Lower lobe of right lung (tissue), 2 donors: ENCODE measurements around the gene MRI1. TPM values are rescaled to one million over a fixed set of nuclear protein-coding genes. Genes with fewer than 3 reads are reported as not detected.

Experiments used
- ATAC-seq, 2 donors: fragments of 200-7000 bp; cut with Tn5 transposase; one replicate each; pipeline ENCODE4 v1.9.1; 2020 to 2022; ENCODE audit warnings: mild to moderate bottlenecking in 2 of 2, moderate library complexity in 2 of 2
- DNase-seq: peaks from one replicate; pipeline ENCODE4 v3.0.0-alpha.2; 2020
- H3K27ac ChIP-seq: fragments of 200-600 bp; one replicate; pipeline ENCODE4 v1.8.0; 2022
- H3K27me3 ChIP-seq: fragments of 200-600 bp; one replicate; pipeline ENCODE4 v1.8.0; 2022; ENCODE audit warnings: low read depth
- H3K36me3 ChIP-seq: fragments of 200-600 bp; one replicate; pipeline ENCODE4 v1.8.0; 2022; ENCODE audit warnings: mild to moderate bottlenecking
- H3K4me1 ChIP-seq: fragments of 200-600 bp; one replicate; pipeline ENCODE4 v1.8.0; 2022
- H3K4me3 ChIP-seq: fragments of 200-600 bp; one replicate; pipeline ENCODE4 v1.8.0; 2022; ENCODE audit warnings: mild to moderate bottlenecking
- H3K9me3 ChIP-seq: fragments of 200-600 bp; one replicate; pipeline ENCODE4 v1.8.0; 2022
- intact Hi-C: fragments of 100-400 bp; cut with DNase I; formaldehyde crosslinking; loops from one replicate; pipeline ENCODE4 v1.11.0; 2022
- total RNA-seq: library from RNA; stranded (reverse); fragmentation: NEBNext Ultra II Directional; extraction: Animal tissue kit (Norgen Biotek cat#: 25700); gene quantifications from one replicate; pipeline ENCODE4 v1.2.1, GENCODE V29; 2021
- TF ChIP-seq, protein P1 (sequence below): fragments of 200-600 bp; IDR thresholded peaks from one replicate; pipeline ENCODE4 v1.8.0; 2022; ENCODE audit warnings: antibody characterized with exemption, mild to moderate bottlenecking
- donor health status: DM: no; HTN: yes; CAD: no; lungs with severe emphysema.

MRI1 gene
- total RNA-seq, 1 donor from 2014 or later: 30.4 TPM

DNA sequence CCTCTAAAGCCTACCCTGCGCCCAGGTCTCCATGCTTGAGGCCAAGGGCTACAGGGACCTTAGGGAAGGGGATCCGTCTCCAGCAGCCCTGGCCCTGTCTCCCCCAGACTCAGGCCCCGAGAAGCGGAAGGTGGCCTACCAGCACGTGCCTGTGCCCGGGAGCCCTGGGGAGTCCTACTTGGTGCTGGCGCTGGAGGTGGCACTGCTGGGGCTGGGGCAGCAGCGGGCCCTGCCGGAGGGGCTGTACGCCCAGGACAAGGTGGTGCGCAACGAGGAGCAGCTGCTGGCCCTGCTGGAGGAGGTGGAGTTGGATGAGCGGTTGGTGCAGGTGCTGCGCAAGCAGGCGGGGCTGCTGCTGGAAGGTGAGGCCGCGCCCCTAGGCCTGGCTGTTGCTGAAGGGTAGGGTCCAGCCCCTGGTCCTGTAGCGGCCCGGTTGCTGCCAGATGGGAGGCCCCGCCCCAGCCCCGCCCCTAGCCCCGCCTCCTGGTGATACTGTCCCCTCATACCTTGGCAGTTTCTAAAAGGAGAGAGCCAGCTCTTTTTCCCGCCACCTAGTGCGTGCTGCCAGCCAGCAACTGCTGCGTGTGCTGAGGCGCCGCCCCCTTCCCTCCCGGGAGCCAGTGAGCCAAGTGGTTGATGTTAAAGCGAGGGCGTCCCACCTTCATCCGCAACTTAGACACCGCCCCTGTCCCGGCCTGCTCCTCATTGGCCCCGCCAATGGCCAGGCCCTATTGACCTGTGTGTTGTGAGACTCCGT lies 53.5 kb downstream of the MRI1 start:
- TF ChIP-seq, protein P1, sequence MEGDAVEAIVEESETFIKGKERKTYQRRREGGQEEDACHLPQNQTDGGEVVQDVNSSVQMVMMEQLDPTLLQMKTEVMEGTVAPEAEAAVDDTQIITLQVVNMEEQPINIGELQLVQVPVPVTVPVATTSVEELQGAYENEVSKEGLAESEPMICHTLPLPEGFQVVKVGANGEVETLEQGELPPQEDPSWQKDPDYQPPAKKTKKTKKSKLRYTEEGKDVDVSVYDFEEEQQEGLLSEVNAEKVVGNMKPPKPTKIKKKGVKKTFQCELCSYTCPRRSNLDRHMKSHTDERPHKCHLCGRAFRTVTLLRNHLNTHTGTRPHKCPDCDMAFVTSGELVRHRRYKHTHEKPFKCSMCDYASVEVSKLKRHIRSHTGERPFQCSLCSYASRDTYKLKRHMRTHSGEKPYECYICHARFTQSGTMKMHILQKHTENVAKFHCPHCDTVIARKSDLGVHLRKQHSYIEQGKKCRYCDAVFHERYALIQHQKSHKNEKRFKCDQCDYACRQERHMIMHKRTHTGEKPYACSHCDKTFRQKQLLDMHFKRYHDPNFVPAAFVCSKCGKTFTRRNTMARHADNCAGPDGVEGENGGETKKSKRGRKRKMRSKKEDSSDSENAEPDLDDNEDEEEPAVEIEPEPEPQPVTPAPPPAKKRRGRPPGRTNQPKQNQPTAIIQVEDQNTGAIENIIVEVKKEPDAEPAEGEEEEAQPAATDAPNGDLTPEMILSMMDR: no peak
- no peaks in the 10 kb centered on the region for H3K9me3 ChIP-seq
- ATAC-seq: peak; percentile 91
- H3K27ac ChIP-seq: peak overlapping the region; percentile 27
- intact Hi-C loops: no loop called here
- H3K4me1 ChIP-seq: peaks cover 7% of the 10 kb centered on the region
- peak overlapping the region; percentile 45 for H3K4me3 ChIP-seq
- peak; percentile 89 for DNase-seq
- no peaks in the 10 kb centered on the region for H3K27me3 ChIP-seq
- peaks cover 47% of the 10 kb centered on the region for H3K36me3 ChIP-seq

DNA sequence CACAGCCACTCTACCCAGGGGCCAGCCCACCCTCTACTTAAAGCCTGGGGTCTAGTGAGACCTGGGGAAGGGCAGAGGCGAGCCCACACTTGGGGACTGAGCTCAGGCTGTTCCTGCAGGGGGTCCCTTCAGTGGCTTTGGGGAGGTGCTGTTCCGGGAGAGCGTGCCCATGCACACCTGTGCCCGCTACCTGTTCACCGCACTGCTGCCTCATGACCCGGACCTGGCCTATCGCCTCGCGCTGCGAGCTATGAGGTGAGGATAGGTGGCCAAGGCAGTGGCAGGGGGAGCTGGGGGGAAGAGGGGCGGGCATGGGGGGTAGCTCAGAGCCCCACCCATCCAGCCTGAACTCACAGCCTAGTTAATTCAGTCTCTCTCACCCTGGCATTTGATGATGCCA lies 54.9 kb downstream of the MRI1 start:
- DNase-seq: no peak
- peaks cover 43% of the 10 kb centered on the region for H3K36me3 ChIP-seq
- TF ChIP-seq, protein P1: no peak

DNA sequence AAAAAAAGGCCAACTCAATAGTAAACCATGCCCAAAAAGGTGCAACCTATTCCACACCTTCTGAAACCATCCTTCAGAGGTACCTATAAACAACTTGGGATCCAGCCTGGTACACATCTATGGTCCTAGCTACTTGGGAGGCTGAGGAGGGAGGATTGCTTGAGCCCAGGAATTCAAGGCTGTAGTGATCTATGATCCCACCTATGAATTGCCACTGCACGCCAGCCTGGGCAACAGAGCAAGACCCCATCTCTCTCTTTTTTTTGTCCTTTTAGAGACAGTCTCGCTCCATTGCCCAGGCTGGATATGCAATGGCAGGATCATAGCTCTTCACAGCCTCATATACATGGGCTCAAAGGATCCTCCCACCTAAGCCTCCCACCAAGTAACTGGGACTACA lies 57.0 kb downstream of the MRI1 start:
- Histone ChIP-seq H3K36me3 (peaks cover 32% of the 10 kb centered on the region), H3K9me3 (no peaks in the 10 kb centered on the region), H3K27me3 (no peaks in the 10 kb centered on the region), H3K4me3 (no peak overlapping the region), H3K4me1 (peaks cover 11% of the 10 kb centered on the region), H3K27ac (no peak overlapping the region)
- ATAC-seq (no peak), DNase-seq (no peak)
- intact Hi-C loops: no loop called here
- TF ChIP-seq, protein P1: no peak

More for the DNA sequence above, 54.9 kb downstream of the MRI1 start:
- ATAC-seq: no peak
- Histone ChIP-seq H3K9me3 (no peaks in the 10 kb centered on the region), H3K4me1 (peaks cover 11% of the 10 kb centered on the region), H3K4me3 (no peak overlapping the region), H3K27ac (no peak overlapping the region), H3K27me3 (no peaks in the 10 kb centered on the region)
- intact Hi-C loops: no loop called here

DNA sequence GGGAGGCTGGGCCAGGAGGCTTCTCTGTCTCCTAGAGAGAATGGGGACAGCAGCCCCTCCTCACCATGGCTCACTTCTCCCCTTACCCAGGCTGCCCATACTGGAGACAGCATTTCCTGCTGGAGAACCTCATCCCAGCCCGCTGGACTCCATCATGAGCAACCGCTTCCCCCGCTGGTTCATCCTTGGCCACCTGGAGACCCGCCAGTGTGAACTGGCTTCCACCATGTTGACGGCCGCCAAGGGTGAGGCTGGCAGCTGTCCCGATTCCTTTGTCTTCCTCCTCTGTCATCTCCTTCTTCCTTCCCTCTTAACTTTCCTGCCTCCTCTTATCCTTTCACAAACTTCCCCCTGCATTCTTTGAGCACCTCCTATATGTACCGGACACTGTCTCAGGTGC lies 58.9 kb downstream of the MRI1 start:
- peaks cover 11% of the 10 kb centered on the region for H3K4me1 ChIP-seq
- no peaks in the 10 kb centered on the region for H3K27me3 ChIP-seq
- H3K4me3 ChIP-seq: no peak overlapping the region
- intact Hi-C loops: no loop called here
- no peaks in the 10 kb centered on the region for H3K9me3 ChIP-seq
- DNase-seq (no peak), ATAC-seq (no peak)
- no peak overlapping the region for H3K27ac ChIP-seq
- TF ChIP-seq, protein P1: no peak
- peaks cover 37% of the 10 kb centered on the region for H3K36me3 ChIP-seq

Other genes starting within 250 kb of the MRI1 start
- 68.0 TPM for gene C19orf53, start 9.9 kb downstream of the MRI1 start, total RNA-seq
- gene ZSWIM4, start 30.9 kb downstream of the MRI1 start, total RNA-seq: 7.4 TPM
- gene NANOS3, start 112.6 kb downstream of the MRI1 start, total RNA-seq: 0.68 TPM
- 2.0 TPM for gene BRME1, start 141.6 kb downstream of the MRI1 start, total RNA-seq
- gene CC2D1A, start 141.7 kb downstream of the MRI1 start, total RNA-seq: 32.4 TPM
- 2.7 TPM for gene PODNL1, start 173.9 kb downstream of the MRI1 start, total RNA-seq
- gene DCAF15, start 188.0 kb downstream of the MRI1 start, total RNA-seq: 28.4 TPM
- gene RFX1, start 241.8 kb downstream of the MRI1 start, total RNA-seq: 17.8 TPM